ENCODE measurements around the gene WNT9A.

WNT9A gene

GRCh38 chr1:227946624-227947385 is 927 bp downstream of the WNT9A start:
- H3K36me3 ChIP-seq (replicated peaks; ENCODE audit: insufficient read depth, low read length), result no peaks in the 10 kb centered on the region
- 0 out of 2 replicates have a peak, but pooled peaks cover 5% of the 10 kb centered on the region for H3K4me1 ChIP-seq (ENCODE audit: low read length)
- H3F3A ChIP-seq (ENCODE audit: insufficient read depth, low read length), result no peaks in the 10 kb centered on the region
- H3K9ac ChIP-seq (ENCODE audit: low read length), result no peak overlapping the region
- H3K9me2 ChIP-seq (replicated peaks; ENCODE audit: insufficient read depth, low read length), result no peaks in the 10 kb centered on the region
- peak; percentile 66 for DNase-seq
- H3K4me2 ChIP-seq (ENCODE audit: low read depth, low read length), result peak overlapping the region; percentile 63; the same call in 1 of the 2 replicates
- H3K79me2 ChIP-seq (ENCODE audit: low read length), result no peaks in the 10 kb centered on the region
- TF ChIP-seq EZH2 (optimal IDR thresholded peaks at IDR 0.05; ENCODE audit: low read depth, low read length), result no peak
- TF ChIP-seq CTCF (IDR thresholded peaks at IDR 0.05; ENCODE audit: low read length), result peak; percentile 64
- no peak for TF ChIP-seq EZH2phosphoT487 (IDR thresholded peaks at IDR 0.05; ENCODE audit: low read length)
- peak overlapping the region; percentile 29 for H3K4me3 ChIP-seq (ENCODE audit: low read length)
- H2AFZ ChIP-seq (ENCODE audit: low read length), result peak overlapping the region; percentile 46
- H4K20me1 ChIP-seq (ENCODE audit: insufficient read depth, low read length), result no peaks in the 10 kb centered on the region
- H3K27ac ChIP-seq (ENCODE audit: low read length), result no peak overlapping the region
- no peaks in the 10 kb centered on the region for H3K9me3 ChIP-seq (replicated peaks; ENCODE audit: insufficient read depth, low read length)
- peaks cover 14% of the 10 kb centered on the region for H3K27me3 ChIP-seq (replicated peaks; ENCODE audit: insufficient read depth, low read length)

DNA sequence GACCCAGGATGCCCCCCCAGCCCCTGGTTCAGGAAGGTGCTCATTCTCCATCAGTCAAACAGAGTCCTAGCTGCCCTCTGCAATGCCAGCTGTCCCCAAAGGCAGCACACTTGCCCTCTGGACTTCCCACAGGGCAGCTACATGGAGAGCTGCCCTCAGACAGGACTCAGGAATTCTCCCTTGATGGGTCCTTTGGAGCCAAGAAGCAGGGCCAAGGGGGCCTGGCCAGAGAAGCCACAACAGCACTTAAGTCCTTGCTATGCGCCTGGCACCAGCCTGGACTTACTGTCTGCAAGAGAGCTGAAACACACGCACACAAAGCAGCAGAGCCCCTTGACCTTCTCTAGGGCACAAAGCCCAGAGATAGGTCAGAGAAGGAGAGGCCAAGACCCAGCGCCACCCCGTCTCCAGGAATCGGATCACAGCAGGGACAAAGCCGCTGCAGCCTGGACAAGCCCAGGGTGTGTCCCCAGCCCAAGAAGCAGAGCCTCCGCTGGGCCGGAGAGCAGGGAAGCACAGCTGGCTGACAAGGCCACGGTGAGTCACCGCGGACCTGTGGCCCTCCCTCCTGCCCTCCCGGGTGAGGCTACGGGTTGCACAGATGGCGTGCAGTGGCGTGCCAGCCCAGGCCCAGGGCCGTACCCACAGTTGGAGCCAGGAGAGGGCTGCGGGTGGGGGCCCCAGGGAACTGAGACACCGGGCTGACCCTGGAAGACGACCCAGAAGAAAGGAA is 1.7 kb downstream of the WNT9A start:
- H3K4me3 ChIP-seq (ENCODE audit: low read length), result peak overlapping the region; percentile 29
- DNase-seq, result peak; percentile 66

More for the DNA sequence above, 1.7 kb downstream of the WNT9A start:
- Histone ChIP-seq H3F3A (ENCODE audit: insufficient read depth, low read length) (no peaks in the 10 kb centered on the region), H3K9ac (ENCODE audit: low read length) (no peak overlapping the region), H2AFZ (ENCODE audit: low read length) (peak overlapping the region; percentile 46), H3K27me3 (replicated peaks; ENCODE audit: insufficient read depth, low read length) (peaks cover 11% of the 10 kb centered on the region), H3K36me3 (replicated peaks; ENCODE audit: insufficient read depth, low read length) (no peaks in the 10 kb centered on the region), H3K9me3 (replicated peaks; ENCODE audit: insufficient read depth, low read length) (no peaks in the 10 kb centered on the region), H3K27ac (ENCODE audit: low read length) (no peak overlapping the region), H3K9me2 (replicated peaks; ENCODE audit: insufficient read depth, low read length) (no peaks in the 10 kb centered on the region), H3K4me2 (ENCODE audit: low read depth, low read length) (peak overlapping the region; percentile 63; the same call in 1 of the 2 replicates), H3K4me1 (ENCODE audit: low read length) (0 out of 2 replicates have a peak, but pooled peaks cover 5% of the 10 kb centered on the region), H4K20me1 (ENCODE audit: insufficient read depth, low read length) (no peaks in the 10 kb centered on the region), H3K79me2 (ENCODE audit: low read length) (no peaks in the 10 kb centered on the region)
- TF ChIP-seq CTCF (IDR thresholded peaks at IDR 0.05; ENCODE audit: low read length), result no peak
- no peak for TF ChIP-seq EZH2 (optimal IDR thresholded peaks at IDR 0.05; ENCODE audit: low read depth, low read length)
- no peak for TF ChIP-seq EZH2phosphoT487 (IDR thresholded peaks at IDR 0.05; ENCODE audit: low read length)
